ENCODE measurements around the gene PCP4. TPM values are rescaled to one million over a fixed set of nuclear protein-coding genes. Genes with fewer than 3 reads are reported as not detected.

The PCP4 gene
- total RNA-seq, 1 experiment from 2014 or later = 0.77 TPM

- H3K56ac ChIP-seq (ENCODE audit: insufficient read length, low read depth, low read length) = no peak overlapping the region
- H3K4me1 Mint-ChIP-seq = peaks cover 27 to 30% of the 10 kb centered on the region in 2 experiments
- H4K20me1 ChIP-seq (ENCODE audit: control insufficient read depth, insufficient read depth, insufficient read length) = no peaks in the 10 kb centered on the region
- H3K9me3 ChIP-seq (ENCODE audit: control insufficient read depth, low read depth, low read length) = no peaks in the 10 kb centered on the region
- H2BK20ac ChIP-seq (ENCODE audit: low read depth, low read length, poor library complexity, severe bottlenecking) = no peak overlapping the region
- H3K14ac ChIP-seq (ENCODE audit: insufficient read depth, low read length) = no peak overlapping the region; the same call in 1 of the 2 replicates
- no peak overlapping the region for H4K8ac ChIP-seq (replicated peaks; ENCODE audit: insufficient read length, low read depth, low read length)
- 0 out of 5 replicates have a peak overlapping the region, but pooled peaks of 1 of the 2 experiments have one; percentile 4 for H3K4me3 Mint-ChIP-seq
- no peak overlapping the region for H2AK5ac ChIP-seq (ENCODE audit: insufficient read length, low read length)
- H3K27ac ChIP-seq (ENCODE audit: insufficient read length, low read depth, low read length) = no peak overlapping the region
- no peak for TF ChIP-seq CTCF (conservative IDR thresholded peaks at IDR 0.05)
- H2BK120ac ChIP-seq (ENCODE audit: low read depth, low read length, poor library complexity, severe bottlenecking) = no peak overlapping the region
- H3K4ac ChIP-seq (ENCODE audit: low read depth, low read length) = no peak overlapping the region
- H3K79me2 ChIP-seq (ENCODE audit: insufficient read depth, low read length) = no peaks in the 10 kb centered on the region
- no peak overlapping the region for H4K5ac ChIP-seq (ENCODE audit: insufficient read length, low read depth, low read length)
- H3K18ac ChIP-seq (ENCODE audit: insufficient read length, low read depth, low read length) = no peak overlapping the region
- no peaks in the 10 kb centered on the region for H3K27me3 ChIP-seq (ENCODE audit: insufficient read depth, low read length)
- H2BK5ac ChIP-seq (ENCODE audit: insufficient read length, low read length) = no peak overlapping the region
- no peak overlapping the region for H2BK12ac ChIP-seq (ENCODE audit: insufficient read length, low read depth, low read length)
- peaks cover 14% of the 10 kb centered on the region for H3K27me3 Mint-ChIP-seq (ENCODE audit: low read depth)
- peaks cover 7% of the 10 kb centered on the region; the same call in 1 of the 2 replicates for H3K4me1 ChIP-seq (ENCODE audit: insufficient read depth, low read length)
- no peak overlapping the region for H2BK15ac ChIP-seq (ENCODE audit: low read depth, low read length)
- H3K27ac Mint-ChIP-seq = peak overlapping the region in 2 of 3 experiments; percentile 5 to 39; a peak in 4 of 7 replicates
- no peaks in the 10 kb centered on the region for H3K36me3 Mint-ChIP-seq (ENCODE audit: insufficient read depth in 1 of 3, low read depth in 3 of 3)
- H3K4me2 ChIP-seq (ENCODE audit: insufficient read depth, insufficient read length, low read length) = peak overlapping the region; percentile 24
- peaks cover 0 to 2% of the 10 kb centered on the region in 2 experiments; a peak in 2 of 5 replicates for H3K9me3 Mint-ChIP-seq
- no CpG with 5 or more reads among the region's 18 CpGs for WGBS (ENCODE audit: extremely low coverage, insufficient read length, low lambda C conversion rate)
- H3T11ph ChIP-seq (ENCODE audit: low read length) = no peak overlapping the region
- H3K9ac ChIP-seq (ENCODE audit: extremely low read depth, insufficient read length, low read length) = no peak overlapping the region
- H4K91ac ChIP-seq (ENCODE audit: insufficient read length, low read depth, low read length) = no peak overlapping the region
- no peak overlapping the region for H2AFZ ChIP-seq (ENCODE audit: low read length)
- H3K79me1 ChIP-seq (ENCODE audit: insufficient read depth, low read depth, low read length, poor library complexity, severe bottlenecking) = no peaks in the 10 kb centered on the region
- peak; percentile 43 for DNase-seq
- H3K23ac ChIP-seq (ENCODE audit: insufficient read length, low read depth, low read length) = no peak overlapping the region
- no peaks in the 10 kb centered on the region for H3K23me2 ChIP-seq (ENCODE audit: insufficient read length, low read depth, low read length, poor library complexity, severe bottlenecking)
Observed at GRCh38 chr21:39951183-39952101, 84.2 kb downstream of the PCP4 start.

All from H9 (cell line).